NCI-H1436 (cell line): ENCODE data around the gene MTLN.
"Not testable (repeated sequence)": the region's sequence is repeated elsewhere in the genome, so short reads cannot be mapped to it uniquely, and the experiment has no call there.

ENCODE experiments used
- DNase-seq: peaks from one replicate; lab custom pipeline; 2025; lab: John Stamatoyannopoulos, UW

The MTLN gene

DNA sequence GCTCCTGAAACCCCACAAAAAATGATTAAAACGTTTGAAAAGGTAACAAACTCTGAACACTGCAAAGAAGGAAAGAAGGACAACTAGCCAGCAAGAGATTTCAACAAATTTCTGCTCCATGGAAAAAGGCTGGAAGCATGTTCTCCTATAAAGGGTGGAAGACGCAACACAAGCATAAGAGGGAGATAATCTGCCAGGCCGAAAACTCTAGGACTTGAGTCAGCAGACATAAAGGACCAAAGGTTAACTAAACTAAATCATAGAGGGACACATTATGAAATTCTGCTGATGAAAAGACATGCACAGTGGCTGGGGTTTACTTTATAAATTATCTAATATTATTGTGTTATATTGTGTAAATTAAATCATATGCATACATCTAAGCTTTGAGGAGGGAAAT, 14.3 kb downstream of the MTLN start:
- DNase-seq = no peak

DNA sequence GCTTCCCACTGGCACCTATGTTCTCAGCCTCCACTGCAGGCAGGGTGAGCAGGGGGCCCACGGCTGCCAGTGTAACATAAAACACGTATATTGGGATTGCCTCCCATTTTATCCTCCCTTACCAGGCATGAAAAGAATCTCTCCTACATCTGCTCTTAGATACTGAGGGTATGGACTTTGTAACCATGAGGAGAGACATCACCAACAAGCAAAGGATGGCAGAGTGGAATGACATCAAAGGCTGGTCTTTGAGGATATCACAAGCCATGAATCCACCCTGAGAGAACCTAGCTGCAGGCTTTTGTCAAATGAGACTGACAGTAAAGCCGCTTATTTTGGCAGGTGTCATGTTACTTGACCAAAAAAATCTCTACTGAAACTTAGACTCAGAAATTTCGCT, 14.9 kb downstream of the MTLN start:
- no peak for DNase-seq

DNA sequence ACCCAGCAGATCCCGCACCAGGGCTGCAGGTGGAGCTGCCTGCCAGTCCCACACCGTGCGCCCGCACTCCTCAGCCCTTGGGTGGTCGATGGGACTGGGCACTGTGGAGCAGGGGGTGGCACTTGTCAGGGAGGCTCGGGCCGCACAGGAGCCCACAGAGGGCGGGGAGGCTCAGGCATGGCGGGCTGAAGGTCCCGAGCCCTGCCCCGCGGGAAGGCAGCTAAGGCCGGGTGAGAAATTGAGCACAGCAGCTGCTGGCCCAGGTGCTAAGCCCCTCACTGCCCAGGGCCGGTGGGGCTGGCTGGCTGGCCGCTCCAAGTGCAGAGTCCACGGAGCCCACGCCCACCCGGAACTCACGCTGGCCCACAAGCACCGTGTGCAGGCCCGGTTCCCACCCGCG, 22.2 kb downstream of the MTLN start:
- DNase-seq = not testable (repeated sequence)

DNA sequence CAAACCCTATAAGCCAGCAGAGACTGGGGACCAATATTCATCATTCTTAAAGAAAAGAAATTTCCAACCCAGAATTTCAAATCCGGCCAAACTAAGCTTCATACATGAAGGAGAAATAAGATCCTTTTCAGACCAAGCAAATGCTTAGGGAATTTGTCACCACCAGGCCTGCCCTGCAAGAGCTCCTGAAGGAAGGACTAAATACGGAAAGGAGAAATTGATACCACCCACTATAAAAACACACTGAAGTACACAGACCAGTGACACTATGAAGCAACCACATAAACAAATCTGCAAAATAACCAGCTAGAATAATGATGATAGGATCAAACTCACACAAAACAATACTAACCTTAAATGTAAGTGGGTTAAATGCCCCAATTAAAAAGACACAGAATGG, 29.9 kb downstream of the MTLN start:
- no peak for DNase-seq

DNA sequence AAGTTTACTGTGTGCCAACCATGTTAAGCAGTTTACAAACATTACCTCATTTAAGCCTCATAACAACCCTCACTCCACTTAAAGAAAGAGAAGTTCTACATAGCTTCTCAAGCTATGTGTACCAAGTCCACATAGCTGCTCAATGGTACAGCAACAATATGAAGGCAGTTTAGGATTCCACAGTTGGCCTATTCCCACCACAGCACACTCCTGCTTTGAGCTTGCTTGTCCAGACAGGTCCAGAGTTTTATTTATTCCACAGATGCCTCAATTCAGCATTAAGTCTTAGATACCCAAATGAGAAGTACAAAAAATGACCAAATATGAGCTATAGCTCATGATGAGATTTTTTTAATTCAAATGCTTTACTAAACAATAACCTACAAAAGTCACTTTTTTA, 32.3 kb downstream of the MTLN start:
- DNase-seq = no peak

GRCh38 chr2:110173523-110173922, 38.8 kb downstream of the MTLN start:
- DNase-seq = no peak

GRCh38 chr2:110172506-110172905, 39.8 kb downstream of the MTLN start:
- DNase-seq = no peak

GRCh38 chr2:110170102-110170501, 42.2 kb downstream of the MTLN start:
- no peak for DNase-seq

GRCh38 chr2:110167326-110168000, 44.9 kb downstream of the MTLN start:
- DNase-seq = no peak

DNA sequence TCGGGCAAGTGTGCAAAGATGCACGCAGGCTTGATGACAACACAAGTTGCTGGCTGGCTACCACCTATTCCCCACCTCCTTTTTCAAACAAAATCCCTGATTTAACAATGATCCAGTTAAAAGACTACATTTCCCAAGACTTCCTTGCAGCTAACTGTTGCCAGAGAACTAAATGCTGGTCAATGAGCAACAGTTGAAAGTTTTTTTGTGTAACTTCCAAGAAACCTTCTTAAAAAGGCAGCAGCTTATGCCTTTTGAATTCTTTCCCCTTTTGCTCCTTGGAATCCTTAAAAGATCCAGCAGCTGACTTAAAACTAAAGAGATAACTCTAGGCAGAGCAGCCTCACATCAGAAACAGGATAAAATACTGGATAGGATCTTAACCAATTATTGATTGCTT, 46.1 kb downstream of the MTLN start:
- DNase-seq = no peak
